Epidermal melanocyte (primary cell): ENCODE data around the gene ACTN1.

Experiments used
- DNase-seq: peaks from one replicate; pipeline ENCODE4 v3.0.0; 2011; ENCODE audit warnings: low spot score; ENCODE audit not compliant: insufficient read length

ACTN1 gene

DNA sequence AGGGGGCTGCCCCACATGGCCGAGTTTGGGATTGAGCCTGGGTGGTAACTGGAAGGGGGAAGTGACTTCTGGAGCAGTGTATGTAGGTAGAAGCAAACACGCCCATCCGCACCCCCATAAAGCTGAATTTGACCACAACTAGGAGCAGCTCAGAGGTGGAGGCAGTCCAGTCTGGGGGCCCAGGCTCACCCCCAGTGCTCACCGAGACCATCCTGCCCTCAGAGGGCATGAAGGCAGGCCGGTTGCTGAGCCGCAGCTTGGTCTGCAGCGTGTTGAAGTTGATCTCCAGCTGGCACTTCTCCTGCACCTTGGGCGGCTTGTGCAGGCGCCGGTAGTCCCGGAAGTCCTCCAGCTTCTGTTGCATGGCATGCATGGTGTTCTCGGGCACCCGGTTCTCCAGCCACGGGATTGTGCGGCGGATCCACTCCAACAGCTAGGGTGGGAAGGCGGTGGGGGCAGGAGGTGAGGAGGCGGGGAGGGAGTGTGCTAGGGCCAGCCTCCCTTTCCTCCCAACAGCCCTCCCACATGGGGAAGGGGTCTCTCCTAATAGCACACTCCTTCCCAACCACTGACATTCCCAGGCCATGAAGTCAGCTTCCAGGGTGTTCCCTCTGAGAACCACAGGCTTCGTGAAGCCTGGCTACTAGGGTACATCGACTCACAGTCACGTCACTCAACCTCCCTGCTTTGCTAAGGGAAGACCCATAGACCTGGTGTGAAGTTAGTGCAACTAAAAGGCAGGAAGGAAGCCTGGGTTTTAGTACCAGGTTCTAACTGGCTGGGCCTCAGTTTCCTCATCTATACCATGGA lies 87.0 kb downstream of the ACTN1 start:
- DNase-seq: no peak

GRCh38 chr14:68890173-68890931 lies 88.8 kb downstream of the ACTN1 start:
- no peak for DNase-seq

DNA sequence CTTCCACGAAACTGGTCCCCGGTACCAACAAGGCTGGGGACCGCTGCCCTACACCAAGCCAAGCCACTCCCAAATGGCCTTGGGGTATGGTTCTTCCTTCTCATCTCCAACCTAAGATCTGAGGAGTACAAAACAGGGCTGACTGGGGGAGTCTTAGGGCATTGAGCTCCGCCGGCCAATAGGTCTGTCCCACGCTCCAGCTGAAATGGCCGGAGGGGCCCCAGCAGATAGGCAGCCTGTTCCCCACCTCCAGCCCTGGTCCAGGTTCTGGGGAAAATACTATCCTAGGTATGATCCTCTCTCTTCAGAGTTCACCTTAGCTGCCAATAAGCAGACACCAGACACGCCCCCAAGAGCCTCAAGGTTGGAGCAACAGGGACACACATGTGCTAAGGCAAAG lies 90.2 kb downstream of the ACTN1 start:
- DNase-seq: no peak

- no peak for DNase-seq
Observed at GRCh38 chr14:68888025-68888850, 90.9 kb downstream of the ACTN1 start.

DNA sequence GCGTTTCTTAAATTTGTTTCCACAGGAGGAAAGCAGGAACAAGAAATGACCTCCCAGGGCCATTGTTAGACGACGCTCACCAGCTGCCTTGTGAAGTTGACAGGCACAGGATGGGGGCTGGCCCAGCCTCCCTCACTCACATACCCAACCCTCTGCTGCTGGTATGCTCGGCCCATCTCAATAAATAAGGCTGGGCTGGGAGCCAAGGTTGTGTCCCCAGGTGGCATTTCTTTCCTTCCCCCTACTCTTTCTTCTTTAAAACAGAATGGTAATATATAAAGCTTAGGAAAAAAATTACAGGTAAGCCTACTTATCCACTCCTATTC lies 93.0 kb downstream of the ACTN1 start:
- no peak for DNase-seq

DNA sequence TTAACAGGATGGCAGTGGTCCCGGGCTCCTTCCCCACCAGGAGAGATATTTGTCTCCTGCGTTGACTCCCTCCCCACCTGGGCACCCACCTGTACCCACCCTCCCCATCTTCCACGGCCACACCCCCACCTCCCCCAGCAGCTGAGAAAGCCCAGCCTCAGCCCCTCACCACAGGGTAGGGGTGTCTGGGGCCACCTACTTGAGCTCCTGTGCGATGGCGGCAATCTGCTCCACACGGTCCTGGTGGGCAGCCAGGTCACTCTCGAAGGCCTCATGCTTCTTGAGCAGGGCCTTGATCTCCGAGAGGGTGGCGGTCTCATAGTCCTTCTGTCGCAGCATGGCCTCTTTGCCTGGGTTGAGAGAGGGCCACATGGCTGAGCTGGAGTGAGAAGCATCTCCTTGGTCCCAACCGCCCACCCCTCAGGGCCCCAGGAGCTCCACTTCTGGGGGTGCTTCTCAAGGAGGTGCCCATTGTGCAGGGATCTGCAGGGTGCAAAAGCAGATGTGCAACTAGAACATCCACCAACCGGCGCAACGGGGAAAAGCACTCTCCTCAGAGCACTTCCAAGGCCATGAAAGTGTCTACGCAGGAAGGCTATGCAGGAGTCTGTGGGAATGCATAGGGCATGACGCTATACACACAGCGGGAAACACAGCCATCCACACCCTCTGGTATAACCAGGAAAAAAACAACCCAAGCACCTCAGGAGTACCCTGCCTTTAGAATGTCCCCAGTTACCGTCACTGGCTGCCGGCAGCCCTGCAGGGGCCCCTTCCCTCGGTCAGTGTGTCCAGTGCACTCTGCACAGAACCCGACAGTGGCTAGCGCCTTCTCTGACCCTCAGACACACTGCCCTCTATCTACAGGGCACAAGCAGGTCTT lies 93.6 kb downstream of the ACTN1 start:
- no peak for DNase-seq

GRCh38 chr14:68884031-68885030 lies 94.8 kb downstream of the ACTN1 start:
- no peak for DNase-seq

DNA sequence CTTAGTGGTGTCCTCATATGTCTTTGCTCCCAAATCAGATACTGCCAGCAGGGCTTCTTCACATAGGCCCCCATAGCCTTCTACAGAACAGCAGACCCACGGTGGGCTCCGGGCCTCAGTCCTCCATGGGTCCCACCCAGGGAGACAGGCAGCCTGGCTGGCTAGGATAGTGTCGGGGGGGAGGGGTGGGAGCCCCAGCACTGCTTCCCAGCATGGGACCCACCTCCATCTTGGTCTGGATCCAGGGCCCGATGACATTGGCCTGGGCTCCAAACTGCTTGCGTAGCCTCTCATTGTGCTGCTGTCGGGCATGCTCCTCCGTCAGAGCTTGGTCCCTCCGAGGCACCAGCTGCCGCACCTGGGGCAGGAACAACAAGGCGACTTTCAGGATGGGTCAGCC lies 96.9 kb downstream of the ACTN1 start:
- no peak for DNase-seq

- no peak for DNase-seq
Observed at GRCh38 chr14:68881396-68881795, 97.7 kb downstream of the ACTN1 start.

- DNase-seq: no peak
Observed at GRCh38 chr14:68880581-68881105, 98.5 kb downstream of the ACTN1 start.

DNA sequence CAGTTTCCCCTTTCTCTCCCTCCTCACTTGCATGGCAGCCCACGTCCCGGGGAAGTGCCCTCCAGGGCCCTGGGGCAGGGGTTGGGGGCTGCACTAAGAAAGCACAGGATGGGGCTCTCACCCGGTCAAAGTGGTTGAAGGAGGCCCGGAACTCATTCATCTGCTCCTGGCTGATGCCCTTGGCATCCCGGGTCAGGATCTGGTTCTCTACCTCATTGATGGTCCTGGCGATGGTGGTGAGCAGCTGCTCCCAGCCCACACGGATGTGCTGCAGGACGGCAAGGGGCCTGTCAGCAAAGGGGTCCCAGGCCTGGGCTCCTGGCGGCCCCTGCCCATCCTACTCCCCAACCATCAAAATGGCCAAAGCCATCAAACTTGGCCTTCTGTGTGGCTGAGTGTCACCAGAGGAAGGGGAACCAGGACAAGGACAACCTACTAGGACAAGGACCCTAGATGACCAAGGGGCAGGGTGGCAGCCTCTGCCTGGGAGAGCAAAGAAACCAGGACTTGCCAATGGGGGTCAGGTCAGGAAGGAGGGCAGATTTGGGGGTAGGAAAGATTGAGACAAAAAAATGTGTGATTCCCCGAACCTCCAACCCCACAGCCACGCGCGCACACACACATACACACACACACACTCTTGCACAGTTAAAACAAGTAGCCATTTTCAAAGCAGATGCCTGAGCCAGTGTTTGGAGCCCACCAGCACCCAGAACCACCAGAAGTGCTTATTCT lies 99.1 kb downstream of the ACTN1 start:
- no peak for DNase-seq

GRCh38 chr14:68879321-68879781 lies 99.8 kb downstream of the ACTN1 start:
- DNase-seq: no peak

DNA sequence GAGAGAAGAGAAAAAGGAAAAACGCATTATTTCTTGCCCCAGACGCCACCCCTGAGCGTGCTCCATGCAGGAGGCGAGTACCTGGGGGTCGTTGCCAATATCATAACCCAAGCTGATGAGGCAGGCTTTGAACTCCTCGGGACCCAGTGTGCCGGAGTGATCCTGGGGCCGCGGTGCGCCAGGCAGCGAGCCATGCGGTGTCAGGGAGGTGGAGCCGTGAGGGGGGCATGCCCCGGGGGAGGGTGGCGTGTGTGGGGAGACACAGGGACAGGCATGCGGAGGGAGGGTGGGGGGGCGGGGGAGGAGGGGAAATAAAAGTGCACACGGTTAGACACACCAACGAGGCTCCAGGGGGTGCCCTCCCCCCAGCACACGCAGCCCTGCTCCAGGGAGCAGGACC lies 100.2 kb downstream of the ACTN1 start:
- DNase-seq: no peak

DNA sequence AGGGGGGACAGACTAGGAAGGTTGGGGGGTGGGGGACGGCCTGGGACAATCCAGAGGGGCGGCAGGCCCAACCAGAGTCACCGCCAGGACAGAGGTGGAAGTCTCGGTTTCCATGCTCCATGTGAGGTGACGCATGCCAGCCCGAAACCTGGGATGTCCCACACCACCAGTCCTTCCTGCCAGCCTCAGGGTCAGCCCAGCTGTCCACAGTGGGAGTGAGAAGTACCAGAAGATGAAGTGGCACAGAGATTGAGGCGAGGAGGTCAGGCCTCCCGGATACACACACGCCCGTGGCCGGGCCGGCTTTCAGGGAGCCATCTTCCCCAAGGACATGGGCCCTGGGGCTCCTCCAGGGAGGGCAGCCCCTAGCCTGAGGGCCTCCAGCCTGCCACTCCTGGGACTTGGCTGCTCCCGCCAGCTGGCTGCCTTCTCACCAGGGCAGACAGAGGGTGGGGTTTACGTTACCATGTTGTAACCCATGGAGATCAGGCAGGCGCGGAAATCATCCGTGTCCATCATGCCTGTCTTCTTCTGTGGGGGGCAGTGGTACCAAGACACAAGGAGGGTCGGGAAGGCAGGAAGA lies 101.0 kb downstream of the ACTN1 start:
- DNase-seq: no peak

DNA sequence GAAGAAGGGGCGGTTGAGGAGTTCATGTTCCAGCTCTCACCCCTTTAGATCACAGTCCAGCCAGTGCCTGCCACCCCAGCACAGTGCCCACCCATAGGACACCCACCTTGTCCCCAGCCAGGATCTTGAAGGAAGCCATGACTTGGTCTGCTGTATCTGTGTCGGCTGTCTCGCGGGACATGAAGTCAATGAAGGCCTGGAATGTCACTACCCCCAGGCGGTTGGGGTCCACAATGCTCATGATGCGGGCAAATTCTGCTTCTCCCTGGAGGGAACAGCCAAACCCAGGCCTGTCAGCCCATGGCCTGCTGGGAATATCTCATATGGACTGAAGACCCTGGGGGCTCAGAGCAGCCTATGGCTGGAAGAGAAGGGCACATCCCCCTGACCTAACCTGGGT lies 102.1 kb downstream of the ACTN1 start:
- DNase-seq: no peak

DNA sequence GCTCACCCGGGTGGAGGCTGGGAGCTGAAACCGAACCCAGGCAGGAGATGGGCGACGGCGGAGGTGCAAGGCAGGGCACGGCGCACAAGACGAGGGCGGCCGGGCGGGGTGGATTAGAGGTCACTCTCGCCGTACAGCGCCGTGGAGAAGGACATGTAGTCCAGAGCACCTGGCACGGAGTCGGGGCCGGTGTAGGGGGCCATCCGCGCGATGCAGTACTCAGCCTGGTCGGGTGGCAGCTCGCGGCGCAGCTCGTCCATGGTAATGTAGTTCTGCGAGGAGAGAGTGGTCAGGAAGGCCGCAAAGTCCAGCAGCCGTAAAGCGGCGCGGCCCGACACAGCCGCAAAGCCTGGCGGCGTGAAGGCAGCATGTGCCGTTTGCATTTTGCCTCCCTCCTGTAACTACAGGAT lies 104.4 kb downstream of the ACTN1 start:
- DNase-seq: no peak

DNA sequence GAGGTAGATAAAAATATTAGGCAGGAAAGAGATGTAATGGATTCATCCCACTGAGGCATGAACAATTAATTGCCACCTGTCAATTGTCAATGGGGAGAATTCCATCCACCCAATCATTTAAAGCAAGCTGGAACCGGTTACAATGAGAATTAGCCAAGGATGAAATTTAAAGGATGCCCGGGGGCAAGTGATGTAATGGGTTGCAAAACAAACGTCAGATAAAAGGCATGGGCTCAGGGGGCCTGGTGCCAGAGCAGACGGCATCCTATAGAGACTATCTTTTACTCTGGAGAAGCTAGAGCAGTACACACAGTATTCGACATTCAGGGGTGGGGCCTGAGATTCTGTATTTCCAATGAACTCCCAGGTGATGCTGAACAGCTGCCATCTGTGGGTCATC lies 105.7 kb downstream of the ACTN1 start:
- DNase-seq: no peak

DNA sequence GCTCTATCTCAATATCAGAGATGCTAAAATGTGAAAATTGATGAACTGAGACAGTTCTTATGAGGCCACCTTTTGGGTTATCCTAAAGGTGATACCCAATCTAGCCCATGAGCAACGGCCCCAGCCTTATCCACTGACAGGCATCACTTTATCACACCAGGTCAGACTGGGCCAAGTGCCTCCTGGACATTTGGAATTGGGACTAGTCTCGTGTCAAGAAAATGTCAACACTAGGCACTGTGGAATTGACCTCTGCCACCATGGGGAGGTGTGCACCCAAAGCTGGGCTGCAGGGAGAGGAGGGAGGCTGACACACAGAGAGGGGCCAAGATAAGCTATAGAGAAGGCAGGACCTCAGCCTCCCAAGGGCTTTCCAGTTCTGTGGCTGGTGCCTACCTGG lies 107.7 kb downstream of the ACTN1 start:
- no peak for DNase-seq
